Peyer's patch (tissue), 4 donors: ENCODE data around the gene WHRN.

Experiments
- POLR2A ChIP-seq, 2 donors: fragments of 450-650 bp; IDR thresholded peaks; one replicate each; pipeline ENCODE4 v1.5.1; 2017; ENCODE audit warnings: antibody characterized with exemption in 2 of 2, mild to moderate bottlenecking in 2 of 2, moderate library complexity in 2 of 2
- TF ChIP-seq, protein P1 (sequence below), 6 experiments: fragments of 450-650 bp in 4 of 6; fragments of 200-600 bp in 2 of 6; sonication (generic) in 1 of 6; IDR thresholded peaks; one replicate each; pipeline ENCODE4 v1.5.1; 2017 to 2019; ENCODE audit warnings: antibody characterized with exemption in 6 of 6, mild to moderate bottlenecking in 3 of 6, moderate library complexity in 1 of 6

- TF ChIP-seq, protein P1, sequence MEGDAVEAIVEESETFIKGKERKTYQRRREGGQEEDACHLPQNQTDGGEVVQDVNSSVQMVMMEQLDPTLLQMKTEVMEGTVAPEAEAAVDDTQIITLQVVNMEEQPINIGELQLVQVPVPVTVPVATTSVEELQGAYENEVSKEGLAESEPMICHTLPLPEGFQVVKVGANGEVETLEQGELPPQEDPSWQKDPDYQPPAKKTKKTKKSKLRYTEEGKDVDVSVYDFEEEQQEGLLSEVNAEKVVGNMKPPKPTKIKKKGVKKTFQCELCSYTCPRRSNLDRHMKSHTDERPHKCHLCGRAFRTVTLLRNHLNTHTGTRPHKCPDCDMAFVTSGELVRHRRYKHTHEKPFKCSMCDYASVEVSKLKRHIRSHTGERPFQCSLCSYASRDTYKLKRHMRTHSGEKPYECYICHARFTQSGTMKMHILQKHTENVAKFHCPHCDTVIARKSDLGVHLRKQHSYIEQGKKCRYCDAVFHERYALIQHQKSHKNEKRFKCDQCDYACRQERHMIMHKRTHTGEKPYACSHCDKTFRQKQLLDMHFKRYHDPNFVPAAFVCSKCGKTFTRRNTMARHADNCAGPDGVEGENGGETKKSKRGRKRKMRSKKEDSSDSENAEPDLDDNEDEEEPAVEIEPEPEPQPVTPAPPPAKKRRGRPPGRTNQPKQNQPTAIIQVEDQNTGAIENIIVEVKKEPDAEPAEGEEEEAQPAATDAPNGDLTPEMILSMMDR (IDR thresholded peaks at IDR 0.05), result no peak
- no peak for TF ChIP-seq POLR2A (IDR thresholded peaks at IDR 0.05)
These were observed 26.8 kb downstream of the WHRN start for GRCh38 chr9:114478459-114478858.
